Measurements from ENCODE around the gene SLC9A7.
A peak's percentile ranks its signal among the peaks of the same experiment; 100 is the strongest.
"Not testable (repeated sequence)": the region's sequence is repeated elsewhere in the genome, so short reads cannot be mapped to it uniquely, and the experiment has no call there.

Gene SLC9A7

DNA sequence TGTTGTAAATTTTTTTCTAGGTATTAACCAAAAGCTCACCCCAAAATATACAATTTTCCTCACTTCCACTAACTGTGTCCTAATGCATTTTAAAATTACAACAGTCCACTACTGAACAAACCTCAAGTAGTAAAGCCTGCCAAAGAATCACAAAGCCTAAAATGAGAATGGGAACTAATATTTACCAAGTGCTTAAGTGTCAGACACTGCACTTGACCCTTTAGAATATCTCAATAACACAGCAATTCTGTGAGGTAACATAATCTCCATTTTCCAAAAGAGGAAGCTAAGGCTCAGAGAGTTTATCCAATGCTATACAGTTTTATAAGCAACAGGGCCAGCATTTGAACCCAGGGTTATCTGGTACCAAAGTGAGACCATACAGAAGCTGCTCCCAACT is 4.9 kb downstream of the SLC9A7 start:
- no peak for DNase-seq (ENCODE audit: low spot score)

DNA sequence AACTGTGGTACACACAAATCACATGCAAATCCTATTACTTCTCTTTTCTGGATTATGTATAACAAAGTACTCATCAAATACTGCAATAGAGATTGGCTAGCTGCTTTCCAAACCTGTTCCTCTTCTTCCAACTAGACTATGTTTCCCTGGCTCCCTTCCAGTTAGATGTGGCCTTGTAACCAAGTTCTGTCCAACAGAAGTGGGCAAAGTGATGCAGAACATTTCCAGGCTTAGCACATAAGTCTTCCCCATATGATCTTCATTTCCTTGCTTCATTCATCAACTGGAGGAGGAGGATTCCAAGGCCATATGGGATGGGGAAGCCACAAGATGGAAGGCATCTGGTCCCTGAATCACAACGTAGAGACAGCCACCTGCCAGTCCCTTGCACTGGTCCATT is 8.0 kb downstream of the SLC9A7 start:
- DNase-seq (ENCODE audit: low spot score), result no peak

DNA sequence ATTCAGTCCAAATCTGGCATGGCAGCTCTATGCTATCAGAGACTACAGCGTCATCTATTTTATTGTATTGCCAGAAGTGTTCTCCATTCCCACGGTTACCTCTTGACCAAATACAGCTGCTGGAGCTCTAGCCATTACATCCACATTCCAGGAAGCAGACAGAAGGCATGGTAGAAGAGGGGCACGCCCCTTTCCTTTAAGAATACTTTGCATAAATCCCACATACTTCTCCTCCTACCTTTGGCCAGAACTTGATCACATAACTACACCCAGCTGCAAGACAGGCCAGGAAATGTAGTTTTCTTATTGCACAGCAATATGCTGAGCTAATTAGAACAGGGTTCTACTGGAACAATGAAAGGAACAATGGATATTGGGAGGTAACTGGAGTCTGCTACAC is 14.9 kb downstream of the SLC9A7 start:
- DNase-seq (ENCODE audit: low spot score), result no peak

DNA sequence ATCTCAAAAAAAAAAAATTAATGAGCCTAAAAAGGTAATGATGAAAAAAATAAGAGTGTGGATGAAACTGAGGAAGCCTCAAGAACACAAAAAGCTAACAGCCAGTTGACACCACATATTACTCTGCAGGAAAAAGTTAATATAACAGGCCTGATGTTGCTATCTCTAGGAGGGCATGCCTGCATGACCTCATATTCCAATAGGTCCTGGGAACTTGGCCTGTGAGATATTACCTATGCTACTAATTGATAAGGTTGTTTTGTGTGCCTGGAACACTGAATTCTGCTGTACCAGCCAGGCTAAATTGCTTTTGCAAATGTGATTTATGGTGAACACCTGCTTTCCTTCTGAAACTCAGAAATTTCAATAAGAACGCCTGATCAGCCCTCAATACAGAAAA is 15.9 kb downstream of the SLC9A7 start:
- no peak for DNase-seq (ENCODE audit: low spot score)

DNA sequence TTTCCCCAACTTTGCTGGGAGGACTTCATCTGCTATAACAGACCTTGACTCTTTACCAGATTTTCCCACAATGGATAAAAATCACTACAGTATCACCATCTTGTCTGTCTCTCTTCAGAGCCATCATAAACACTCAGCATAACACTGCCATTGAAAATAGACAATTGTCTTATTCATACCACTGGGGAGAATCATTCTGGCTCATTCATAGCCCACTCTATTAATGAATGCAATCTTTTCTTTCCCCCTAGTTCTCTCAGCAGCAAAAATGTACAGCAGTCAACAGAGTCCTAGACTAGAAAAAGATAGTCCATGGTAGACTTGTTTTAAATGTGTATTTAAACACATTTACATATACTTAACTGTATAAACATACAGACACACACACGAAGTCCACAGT is 19.2 kb downstream of the SLC9A7 start:
- DNase-seq (ENCODE audit: low spot score), result no peak

DNA sequence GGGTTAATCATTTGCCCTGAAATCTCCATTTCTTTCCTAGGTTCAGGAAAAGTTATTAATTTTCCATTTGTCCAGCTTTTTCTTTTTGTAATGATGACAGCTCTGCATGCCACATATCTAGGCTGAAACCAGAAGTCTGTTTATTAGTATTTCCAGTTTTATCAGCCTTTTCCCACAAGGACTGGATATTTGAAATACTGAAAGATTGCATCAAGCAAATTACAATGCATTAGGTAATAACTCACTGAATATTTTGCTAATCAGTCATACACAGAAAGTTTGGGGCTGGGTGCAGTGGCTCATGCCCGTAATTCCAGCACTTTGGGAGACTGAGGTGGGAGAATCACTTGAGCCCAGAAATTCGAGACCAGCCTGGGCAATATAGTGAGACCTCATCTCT is 21.5 kb downstream of the SLC9A7 start:
- DNase-seq (ENCODE audit: low spot score), result no peak

DNA sequence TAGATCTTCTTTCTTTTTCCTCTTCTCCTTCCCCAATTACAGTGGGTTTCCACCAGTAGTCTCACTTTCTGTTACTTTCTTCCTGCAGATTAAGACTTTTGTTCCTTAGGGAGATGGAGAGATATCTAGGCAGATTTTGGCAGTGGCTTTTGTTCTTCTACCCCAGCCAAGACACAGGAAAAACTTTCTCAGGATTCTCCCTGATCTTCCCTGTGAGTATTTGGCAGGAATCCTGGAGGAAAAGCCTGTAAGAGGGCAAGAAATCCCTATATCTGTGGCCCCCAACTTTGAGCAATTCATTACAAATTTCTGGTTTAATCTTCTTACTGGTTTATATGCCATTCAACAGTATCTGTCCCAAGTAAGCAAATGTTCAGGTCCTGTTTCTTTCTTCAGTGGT is 21.9 kb downstream of the SLC9A7 start:
- no peak for DNase-seq (ENCODE audit: low spot score)

DNA sequence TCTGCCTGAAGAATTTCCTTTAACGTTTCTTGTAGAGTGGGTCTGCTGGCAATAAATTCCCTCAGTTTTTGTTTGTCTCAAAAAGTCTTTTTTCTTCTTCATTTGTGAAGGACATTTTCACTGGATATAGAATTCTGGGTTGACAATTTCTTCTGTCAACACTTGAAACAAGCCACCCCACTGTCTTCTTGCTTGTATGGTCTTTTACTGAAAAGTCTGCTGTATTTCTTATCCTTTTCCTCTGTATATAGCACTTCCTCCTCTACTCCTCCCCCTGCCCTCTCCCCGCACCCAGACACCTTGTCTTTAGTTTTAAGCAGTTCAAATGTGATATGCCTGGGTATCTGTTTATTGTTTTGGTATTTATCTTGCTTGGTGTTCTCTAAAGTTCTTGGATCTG is 23.3 kb downstream of the SLC9A7 start:
- DNase-seq (ENCODE audit: low spot score), result no peak

DNA sequence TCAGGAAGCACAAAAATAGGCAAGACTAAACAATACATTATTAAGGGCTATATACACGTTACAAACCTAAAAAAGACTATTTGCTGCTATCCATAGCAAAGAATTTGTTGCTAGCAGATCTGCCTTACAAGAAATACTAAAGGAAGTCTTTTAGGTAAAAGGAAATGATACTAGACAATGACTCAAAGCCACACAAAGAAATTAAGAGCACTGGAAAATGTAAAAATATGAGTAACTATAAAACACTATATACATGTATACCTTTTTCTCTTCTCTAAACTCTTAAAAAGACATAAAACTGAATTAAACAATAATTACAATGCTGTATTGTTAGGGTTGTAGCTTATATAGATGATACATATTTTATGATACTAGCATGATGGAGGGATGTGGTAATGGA is 25.7 kb downstream of the SLC9A7 start:
- no peak for DNase-seq (ENCODE audit: low spot score)

DNA sequence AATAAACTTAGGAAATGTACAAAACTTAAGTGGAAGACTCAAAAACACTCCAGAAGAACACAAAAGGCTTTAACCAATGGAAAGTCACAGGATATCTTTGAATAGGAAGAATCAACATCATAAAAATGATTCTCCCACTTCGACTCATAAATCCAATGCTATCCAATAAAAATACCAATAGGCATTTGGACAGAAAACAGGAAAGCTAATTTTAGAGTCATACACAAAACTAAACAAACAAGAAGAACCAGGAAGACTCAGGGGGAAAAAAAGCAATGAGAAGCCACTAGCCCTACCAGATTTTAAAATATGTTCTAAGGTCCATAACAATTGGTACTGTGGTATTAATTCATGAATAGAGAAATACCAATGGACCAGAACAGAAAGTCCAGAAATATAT is 28.2 kb downstream of the SLC9A7 start:
- DNase-seq (ENCODE audit: low spot score), result no peak

DNA sequence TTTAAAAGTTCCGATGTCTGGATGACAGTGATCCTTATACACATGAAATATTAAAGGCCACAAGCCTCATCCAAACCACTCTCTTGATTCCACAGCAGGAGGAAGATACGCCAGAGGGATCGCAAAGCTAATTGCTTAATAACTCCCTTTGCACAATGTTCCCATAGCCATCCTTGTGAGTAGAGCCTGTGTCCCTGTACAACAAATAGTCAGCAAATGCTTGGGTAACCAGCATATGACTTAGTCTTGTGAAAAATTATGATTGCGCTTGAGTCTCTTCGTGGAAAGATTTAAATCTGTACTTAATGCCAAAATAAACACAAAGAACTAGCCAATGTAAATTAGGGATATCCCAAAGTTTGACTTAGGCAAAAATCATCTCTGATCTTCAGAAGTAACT is 31.5 kb downstream of the SLC9A7 start:
- no peak for DNase-seq (ENCODE audit: low spot score)

DNA sequence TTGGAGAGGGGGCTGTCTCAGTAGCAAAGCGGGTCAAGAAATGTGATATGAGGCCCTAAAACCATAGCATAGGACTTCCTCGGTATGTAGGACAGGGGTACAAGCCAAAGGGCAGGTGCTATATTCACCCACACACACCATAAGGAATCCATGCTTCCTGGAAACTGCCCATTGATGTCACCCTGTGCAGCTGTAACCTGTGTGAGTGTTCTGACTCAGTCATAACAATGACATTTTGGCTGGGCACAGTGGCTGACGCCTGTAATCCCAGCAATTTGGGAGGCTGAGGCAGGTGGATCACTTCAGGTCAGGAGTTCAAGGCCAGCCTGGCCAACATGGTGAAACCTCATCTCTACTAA is 35.4 kb downstream of the SLC9A7 start:
- not testable (repeated sequence) for DNase-seq (ENCODE audit: low spot score)

DNA sequence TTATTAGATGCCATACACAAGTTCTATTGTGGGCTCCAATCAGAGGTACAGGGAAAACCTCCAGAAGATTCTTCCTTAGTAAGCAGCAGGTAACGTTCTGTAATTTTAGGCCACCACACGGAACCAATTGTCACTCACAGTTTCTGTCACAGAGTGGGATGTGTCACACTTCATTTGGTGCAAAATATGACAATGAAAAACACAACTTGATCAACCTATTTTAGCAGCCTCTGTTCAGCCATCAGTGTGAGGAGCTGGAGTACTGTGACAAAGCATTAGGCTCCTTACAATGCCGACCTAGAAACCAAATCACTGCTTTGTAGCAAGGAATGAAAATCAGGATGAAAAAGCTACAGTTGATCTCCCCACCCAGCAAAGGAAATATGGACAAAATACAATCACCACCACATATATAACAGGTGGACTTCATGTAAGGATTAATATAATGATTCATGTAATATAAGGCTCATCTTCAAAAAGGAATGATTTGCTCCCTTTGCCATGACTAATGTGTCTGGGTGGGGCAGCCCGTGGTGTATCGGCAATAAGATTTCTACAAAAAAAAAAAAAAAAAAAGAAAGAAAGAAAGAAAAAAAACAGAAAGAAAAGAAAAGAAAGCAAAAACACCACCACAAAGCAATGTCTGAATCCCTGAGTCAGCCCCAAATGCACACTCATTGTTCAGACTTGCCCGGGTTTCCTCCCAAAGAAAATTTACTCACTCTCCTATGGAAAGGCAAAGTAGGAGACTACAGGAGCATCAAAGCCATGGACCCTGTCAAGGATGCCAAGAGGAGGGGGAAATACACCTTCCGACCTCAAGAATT is 36.0 kb downstream of the SLC9A7 start:
- DNase-seq (ENCODE audit: low spot score), result peak; percentile 33

DNA sequence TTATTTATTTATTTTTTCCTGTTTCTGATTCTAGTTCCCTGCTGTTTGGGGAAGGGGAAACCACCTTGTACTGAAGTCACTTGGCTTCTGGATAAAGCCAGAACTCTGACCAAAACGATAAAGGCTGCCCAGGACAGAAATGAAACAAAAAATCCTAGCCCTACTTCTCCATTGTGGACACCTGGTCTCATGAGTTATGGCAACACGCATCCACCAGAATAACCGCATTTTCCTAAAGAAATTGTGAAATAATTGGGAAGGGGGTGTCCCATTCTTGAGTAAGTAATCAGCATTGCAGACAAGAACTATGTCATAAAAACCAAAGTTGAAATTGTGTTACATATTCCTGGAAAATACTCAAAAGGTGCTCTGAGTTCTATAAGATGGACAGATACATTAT is 42.1 kb downstream of the SLC9A7 start:
- DNase-seq (ENCODE audit: low spot score), result no peak

DNA sequence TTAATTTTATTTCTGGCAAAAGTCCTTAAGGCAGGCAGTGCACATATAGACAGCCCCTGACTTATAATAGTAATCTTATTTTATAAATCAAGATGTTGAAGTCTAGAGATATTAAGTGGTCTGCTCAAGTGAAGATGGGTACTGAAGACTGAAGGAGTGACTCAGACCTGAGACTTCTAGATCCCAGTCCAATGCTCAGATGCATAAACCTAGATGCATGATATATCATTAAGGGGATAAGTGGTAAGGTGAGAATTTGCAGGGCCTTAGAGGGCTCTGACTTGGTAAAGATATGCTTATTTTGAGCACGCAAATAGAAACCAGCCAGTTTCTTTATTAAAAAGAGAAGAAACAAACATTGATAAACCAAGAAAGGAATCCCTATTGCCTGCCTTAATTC is 42.9 kb downstream of the SLC9A7 start:
- no peak for DNase-seq (ENCODE audit: low spot score)

DNA sequence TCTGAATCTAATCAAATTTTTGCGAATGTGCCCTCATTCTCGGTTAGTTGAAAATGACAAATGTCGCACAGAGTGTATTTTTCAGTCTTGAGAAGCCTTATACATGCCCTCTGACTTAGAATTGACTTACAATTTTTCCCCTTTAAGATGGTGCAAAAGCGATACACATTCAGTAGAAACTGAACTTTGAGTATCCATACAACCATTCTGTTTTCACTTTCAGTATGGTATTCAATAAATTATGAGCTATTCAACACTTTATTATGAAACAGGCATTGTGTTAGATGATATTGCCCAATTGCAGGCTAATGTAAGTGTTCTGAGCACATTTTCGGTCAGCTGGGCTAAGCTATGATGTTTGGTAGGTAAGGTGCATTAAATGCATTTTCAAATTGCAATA is 43.4 kb downstream of the SLC9A7 start:
- no peak for DNase-seq (ENCODE audit: low spot score)

DNA sequence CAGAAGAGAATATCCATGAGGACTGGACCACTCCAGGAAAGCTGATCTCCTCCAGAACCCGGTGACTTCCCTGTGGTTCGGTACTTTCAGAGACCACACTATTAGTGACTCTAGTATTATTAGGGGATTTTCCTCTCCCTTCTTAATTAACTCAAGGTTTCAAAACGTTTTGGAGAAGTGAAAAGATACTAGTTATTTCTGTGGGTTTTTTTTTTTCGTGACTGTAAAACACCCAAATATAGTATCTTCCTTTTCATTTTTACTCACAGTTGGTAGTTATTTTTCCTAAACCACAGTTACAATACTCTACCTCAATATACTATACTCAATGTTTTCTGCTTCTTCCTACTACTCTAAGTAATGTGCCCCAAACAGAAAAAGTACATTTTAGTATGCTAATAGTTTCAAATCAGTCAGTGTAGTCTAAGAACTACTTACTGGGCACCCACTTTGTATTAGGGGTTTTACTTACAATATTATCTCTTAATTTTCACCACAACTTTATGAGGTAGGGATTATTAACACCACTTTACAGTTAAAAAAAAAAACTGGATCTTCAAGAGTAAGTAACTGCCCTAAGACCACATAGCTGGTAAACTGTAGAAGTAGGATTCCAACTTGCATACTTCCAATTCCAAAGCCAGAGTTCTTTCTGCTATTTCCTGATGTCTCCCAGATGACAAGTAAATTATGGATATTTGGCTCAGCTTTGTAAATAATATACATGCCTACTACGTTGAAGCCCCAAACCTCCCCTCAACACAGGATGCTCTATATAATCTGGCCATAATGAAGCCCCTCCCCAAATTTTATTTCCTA is 45.0 kb downstream of the SLC9A7 start:
- DNase-seq (ENCODE audit: low spot score), result no peak

DNA sequence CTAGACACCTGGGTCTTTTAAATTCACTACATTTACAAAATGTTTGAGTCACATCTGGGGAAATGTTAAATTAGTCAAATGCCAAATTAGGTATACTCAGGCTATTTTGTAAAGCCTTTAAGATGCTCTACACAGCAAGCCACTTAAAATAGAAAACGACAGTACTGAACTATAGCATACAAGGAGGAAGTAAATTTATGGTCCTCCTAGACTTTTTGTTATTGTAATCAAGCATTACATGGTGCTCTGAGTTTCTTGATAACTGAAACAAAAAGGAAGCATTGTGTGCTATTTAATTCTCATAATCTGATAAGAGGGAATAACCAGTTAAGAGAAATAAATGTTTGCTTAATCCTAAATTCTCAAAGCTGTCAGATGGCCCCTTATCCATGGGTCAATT is 46.2 kb downstream of the SLC9A7 start:
- no peak for DNase-seq (ENCODE audit: low spot score)

DNA sequence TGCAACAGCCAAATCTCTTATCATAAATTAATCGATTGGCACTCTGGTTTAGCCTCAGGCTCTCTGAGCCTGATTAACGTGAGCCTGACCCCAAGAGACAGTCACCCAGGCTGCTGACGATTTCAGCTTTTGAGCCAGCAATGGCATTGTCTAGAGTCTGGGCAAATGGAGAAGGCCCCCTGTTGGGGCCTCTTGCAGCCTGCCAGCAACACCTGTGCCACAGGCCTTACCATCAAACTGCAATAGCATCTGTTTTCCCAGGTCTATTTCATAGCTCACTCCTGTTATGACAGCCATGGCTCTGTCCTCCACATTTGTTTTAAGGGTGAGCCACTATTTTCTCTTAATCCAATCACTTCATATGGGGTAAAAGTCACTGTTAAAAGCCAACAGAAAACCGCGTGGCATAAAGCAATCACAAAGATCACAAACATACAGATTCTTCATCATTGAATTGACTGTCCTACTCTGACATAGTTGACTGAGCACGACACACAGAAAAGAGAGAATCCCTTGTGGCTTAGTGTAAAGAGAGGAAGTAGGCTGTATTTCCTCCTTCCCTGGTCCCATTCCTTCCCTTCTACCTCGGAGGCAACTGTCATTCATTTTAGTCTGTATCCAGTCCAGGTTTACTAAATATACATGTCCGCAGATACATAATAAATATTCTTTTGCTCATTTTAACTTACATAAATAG is 47.8 kb downstream of the SLC9A7 start:
- no peak for DNase-seq (ENCODE audit: low spot score)

DNA sequence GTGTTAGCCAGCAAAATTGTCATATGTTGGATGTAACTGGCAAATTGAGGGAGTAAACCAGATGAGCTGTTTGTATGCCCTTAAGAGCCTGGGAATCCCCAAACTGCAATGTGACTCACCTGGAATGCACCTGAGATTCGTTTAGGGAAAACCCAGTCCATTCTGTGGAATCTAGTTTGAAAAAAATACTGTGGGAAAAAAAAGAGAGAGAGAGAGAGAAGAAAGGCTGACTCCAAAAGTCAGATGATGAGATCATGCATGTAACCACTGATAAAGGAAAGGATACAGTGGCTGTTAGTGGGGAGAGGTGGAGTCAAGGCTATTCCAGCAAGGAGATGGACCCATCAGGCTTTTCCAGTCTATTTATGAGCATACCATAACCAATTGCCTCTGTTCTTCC is 48.5 kb downstream of the SLC9A7 start:
- DNase-seq (ENCODE audit: low spot score), result no peak

DNA sequence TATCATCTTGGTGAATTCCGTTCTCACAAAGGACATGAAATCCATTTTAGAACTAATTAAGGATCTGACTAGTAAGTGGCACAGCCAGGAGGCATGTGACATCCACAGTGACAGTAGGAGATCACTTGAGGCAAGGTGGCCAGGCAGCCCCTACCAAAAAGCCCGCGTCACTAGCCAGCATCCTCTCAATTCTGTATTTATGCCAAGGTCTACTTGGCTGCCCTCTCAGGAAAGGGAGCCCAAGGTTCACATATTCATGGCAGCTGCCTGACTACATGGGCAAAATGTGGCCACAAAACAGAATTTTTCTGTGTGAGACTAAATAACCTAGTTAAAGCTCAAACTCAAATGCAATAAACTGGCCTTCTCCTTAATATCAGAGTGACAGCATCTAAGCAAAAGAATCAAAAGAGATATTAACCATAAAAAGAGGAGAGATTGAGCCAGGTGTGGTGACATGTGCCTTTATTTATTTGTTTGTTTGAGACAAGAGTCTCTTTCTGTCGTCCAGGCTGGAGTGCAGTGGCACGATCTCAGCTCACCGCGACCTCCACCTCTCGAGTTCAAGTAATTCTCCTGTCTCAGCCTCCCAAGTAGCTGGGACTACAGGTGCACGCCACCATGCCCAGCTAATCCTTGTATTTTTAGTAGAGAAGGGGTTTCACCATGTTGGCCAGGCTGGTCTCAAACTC is 51.5 kb downstream of the SLC9A7 start:
- DNase-seq (ENCODE audit: low spot score), result no peak

DNA sequence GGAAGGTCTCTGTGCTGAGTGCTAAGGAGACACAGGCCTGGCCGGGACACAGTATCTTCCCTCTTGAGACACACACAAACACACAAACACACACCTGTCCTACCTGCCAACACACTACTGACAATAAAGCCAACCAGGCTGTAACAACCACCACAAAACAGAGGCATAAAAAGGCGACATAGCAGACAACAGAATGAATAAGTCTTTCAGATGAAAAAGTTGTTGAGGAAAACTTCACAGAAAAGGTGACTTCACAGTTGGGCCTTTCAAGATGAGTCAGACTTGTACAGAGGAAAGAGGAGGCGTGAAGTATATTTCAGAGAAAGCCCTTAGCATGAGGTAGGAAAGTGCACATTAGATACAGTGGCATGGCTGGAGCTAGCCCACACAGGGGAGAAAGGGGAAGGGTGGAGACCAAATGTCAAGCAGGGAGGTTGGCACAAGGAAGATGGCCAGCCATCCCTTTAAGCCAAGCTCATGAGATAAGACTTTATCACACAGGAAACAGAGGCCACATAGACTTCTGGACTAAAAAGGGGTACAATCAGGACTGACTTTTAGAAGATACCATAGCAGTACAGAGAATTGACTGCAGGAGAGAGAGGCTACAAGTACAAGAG is 54.0 kb downstream of the SLC9A7 start:
- DNase-seq (ENCODE audit: low spot score), result peak; percentile 18
